ENCODE results near the gene CPNE5. TPM values are rescaled to one million over a fixed set of nuclear protein-coding genes. Genes with fewer than 3 reads are reported as not detected.

The CPNE5 gene
- total RNA-seq, 2 donors from 2014 or later: 3.9 to 64.5 TPM

- no peak for TF ChIP-seq CTCF (IDR thresholded peaks at IDR 0.05)
- no peak for TF ChIP-seq POLR2A (IDR thresholded peaks at IDR 0.05)
- no peak for TF ChIP-seq POLR2AphosphoS5 (IDR thresholded peaks at IDR 0.05)
- no peak overlapping the region for H3K4me3 ChIP-seq
- intact Hi-C loops (cut with DNase I): loop anchor here (10.0 kb wide), 1 partner anchor 232 kb away; no protein-coding TSS in a partner anchor
Observed at GRCh38 chr6:36847152-36847551, 7.9 kb upstream of the CPNE5 start.

GRCh38 chr6:36845233-36845632 lies 6.0 kb upstream of the CPNE5 start:
- intact Hi-C loops (cut with DNase I): loop anchor here (10.0 kb wide), 1 partner anchor 230 kb away; no protein-coding TSS in a partner anchor
- H3K4me1 ChIP-seq (replicated peaks): peaks cover 6% of the 10 kb centered on the region
- no peaks in the 10 kb centered on the region for H3K9me3 ChIP-seq
- no peak for TF ChIP-seq POLR2A (IDR thresholded peaks at IDR 0.05)
- no peak for TF ChIP-seq POLR2AphosphoS5 (IDR thresholded peaks at IDR 0.05)
- no peak for TF ChIP-seq CTCF (IDR thresholded peaks at IDR 0.05)
- WGBS: 98% methylated on average over 4 of the region's 4 CpGs
- H3K27me3 ChIP-seq (replicated peaks; ENCODE audit: insufficient read depth): no peaks in the 10 kb centered on the region
- H3K4me3 ChIP-seq: no peak overlapping the region
- no peaks in the 10 kb centered on the region for H3K36me3 ChIP-seq
- no peak for DNase-seq (ENCODE audit: low spot score)
- H3K27ac ChIP-seq: no peak overlapping the region

More at GRCh38 chr6:36847152-36847551, 7.9 kb upstream of the CPNE5 start:
- H3K36me3 ChIP-seq: no peaks in the 10 kb centered on the region
- H3K9me3 ChIP-seq: no peaks in the 10 kb centered on the region
- no peak overlapping the region for H3K27ac ChIP-seq
- H3K4me1 ChIP-seq (replicated peaks): no peaks in the 10 kb centered on the region
- DNase-seq (ENCODE audit: low spot score): no peak
- 98% methylated on average over 4 of the region's 4 CpGs for WGBS
- no peaks in the 10 kb centered on the region for H3K27me3 ChIP-seq (replicated peaks; ENCODE audit: insufficient read depth)

DNA sequence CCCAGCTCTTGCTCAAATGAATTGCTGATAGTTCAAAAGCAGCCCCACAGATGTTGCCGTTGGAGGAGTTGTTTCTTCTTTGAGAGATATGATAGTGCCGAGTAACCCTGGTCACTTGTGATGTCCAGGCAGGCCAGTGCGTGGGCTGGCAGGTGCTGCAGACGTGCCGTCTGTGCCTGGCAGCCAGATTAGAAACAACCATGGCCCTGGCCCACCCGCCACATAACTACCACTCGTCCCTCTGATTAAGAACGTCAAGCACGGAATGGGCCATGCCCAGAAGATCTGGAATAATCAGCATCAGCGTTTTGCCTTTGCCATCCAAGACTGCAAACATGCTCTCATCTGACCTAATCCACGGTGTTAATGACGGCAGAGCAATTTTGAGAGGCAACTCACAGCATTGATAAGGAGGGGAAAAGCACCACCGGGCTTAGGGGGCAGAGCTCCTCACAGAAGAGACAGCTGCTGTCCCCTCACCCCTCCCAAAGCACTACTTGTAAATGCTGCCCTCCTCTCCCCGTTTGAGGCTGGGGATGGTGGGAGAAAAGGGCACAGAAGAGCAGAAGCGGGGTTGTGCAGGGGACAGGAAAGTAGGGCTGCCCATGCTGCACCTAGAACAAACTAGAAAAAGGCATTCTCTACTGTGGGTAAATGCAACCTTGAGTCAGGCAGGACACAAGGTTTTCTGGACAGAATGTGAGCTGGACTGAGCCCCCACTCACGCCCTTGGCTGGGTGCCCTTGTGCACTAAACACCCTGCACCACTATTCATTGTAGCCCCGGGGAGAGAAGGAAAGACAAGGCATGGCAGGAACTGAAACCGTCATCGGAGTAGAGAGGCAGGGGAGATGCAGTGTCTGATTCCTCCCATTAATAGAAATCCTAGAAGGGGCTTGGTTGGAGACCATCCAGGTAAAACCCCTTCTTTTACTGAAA lies 5.3 kb upstream of the CPNE5 start:
- intact Hi-C loops (cut with DNase I): loop anchor here (10.0 kb wide), 1 partner anchor 230 kb away; no protein-coding TSS in a partner anchor
- WGBS: 79% methylated on average over 19 of the region's 19 CpGs
- Histone ChIP-seq H3K27ac (no peak overlapping the region), H3K27me3 (replicated peaks; ENCODE audit: insufficient read depth) (no peaks in the 10 kb centered on the region), H3K9me3 (no peaks in the 10 kb centered on the region), H3K36me3 (no peaks in the 10 kb centered on the region), H3K4me3 (no peak overlapping the region), H3K4me1 (replicated peaks) (peaks cover 9% of the 10 kb centered on the region)
- TF ChIP-seq CTCF (IDR thresholded peaks at IDR 0.05): no peak
- TF ChIP-seq POLR2AphosphoS5 (IDR thresholded peaks at IDR 0.05): no peak
- no peak for TF ChIP-seq POLR2A (IDR thresholded peaks at IDR 0.05)
- no peak for DNase-seq (ENCODE audit: low spot score)

- TF ChIP-seq POLR2AphosphoS5 (IDR thresholded peaks at IDR 0.05) (no peak), CTCF (IDR thresholded peaks at IDR 0.05) (no peak), POLR2A (IDR thresholded peaks at IDR 0.05) (no peak)
- 76% methylated on average over 4 of the region's 4 CpGs for WGBS
- H3K36me3 ChIP-seq: no peaks in the 10 kb centered on the region
- H3K27me3 ChIP-seq (replicated peaks; ENCODE audit: insufficient read depth): no peaks in the 10 kb centered on the region
- no peak overlapping the region for H3K4me3 ChIP-seq
- no peak overlapping the region for H3K27ac ChIP-seq
- H3K4me1 ChIP-seq (replicated peaks): peaks cover 9% of the 10 kb centered on the region
- no peaks in the 10 kb centered on the region for H3K9me3 ChIP-seq
- intact Hi-C loops (cut with DNase I): loop anchor here (10.0 kb wide), 1 partner anchor 228 kb away; no protein-coding TSS in a partner anchor
- DNase-seq (ENCODE audit: low spot score): no peak
Observed at GRCh38 chr6:36843170-36843569, 3.9 kb upstream of the CPNE5 start.

Data from prostate gland (tissue), 2 donors.